PC-3 (cell line): ENCODE data around the gene LACTBL1.

ENCODE experiments used
- EZH2 ChIP-seq: fragments of 300-600 bp; sonication (generic); IDR thresholded peaks from one replicate; pipeline ENCODE4 v1.6.1; 2017; ENCODE audit warnings: antibody characterized with exemption, mild to moderate bottlenecking, low read length; ENCODE audit not compliant: unreplicated experiment
- EZH2phosphoT487 ChIP-seq: fragments of 300-600 bp; sonication (generic); IDR thresholded peaks from 2 replicates; pipeline ENCODE4 v1.6.1; 2018; ENCODE audit warnings: mild to moderate bottlenecking, antibody characterized with exemption, low read length, borderline replicate concordance
- TF ChIP-seq, protein P1 (sequence below): fragments of 300-600 bp; sonication (generic); conservative IDR thresholded peaks from 2 replicates; pipeline ENCODE4 v1.5.1; 2017; ENCODE audit warnings: antibody characterized with exemption, low read depth, mild to moderate bottlenecking, low read length

GRCh38 chr1:22955146-22955545, 17.5 kb downstream of the LACTBL1 start:
- TF ChIP-seq, protein P1, sequence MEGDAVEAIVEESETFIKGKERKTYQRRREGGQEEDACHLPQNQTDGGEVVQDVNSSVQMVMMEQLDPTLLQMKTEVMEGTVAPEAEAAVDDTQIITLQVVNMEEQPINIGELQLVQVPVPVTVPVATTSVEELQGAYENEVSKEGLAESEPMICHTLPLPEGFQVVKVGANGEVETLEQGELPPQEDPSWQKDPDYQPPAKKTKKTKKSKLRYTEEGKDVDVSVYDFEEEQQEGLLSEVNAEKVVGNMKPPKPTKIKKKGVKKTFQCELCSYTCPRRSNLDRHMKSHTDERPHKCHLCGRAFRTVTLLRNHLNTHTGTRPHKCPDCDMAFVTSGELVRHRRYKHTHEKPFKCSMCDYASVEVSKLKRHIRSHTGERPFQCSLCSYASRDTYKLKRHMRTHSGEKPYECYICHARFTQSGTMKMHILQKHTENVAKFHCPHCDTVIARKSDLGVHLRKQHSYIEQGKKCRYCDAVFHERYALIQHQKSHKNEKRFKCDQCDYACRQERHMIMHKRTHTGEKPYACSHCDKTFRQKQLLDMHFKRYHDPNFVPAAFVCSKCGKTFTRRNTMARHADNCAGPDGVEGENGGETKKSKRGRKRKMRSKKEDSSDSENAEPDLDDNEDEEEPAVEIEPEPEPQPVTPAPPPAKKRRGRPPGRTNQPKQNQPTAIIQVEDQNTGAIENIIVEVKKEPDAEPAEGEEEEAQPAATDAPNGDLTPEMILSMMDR: no peak
- TF ChIP-seq EZH2: no peak
- TF ChIP-seq EZH2phosphoT487: no peak
